Aorta (tissue), 5 donors: ENCODE results near the gene FAF1. TPM values are rescaled to one million over a fixed set of nuclear protein-coding genes. Genes with fewer than 3 reads are reported as not detected.

Experiments
- ATAC-seq: fragments of 200-7000 bp; cut with Tn5 transposase; one replicate; pipeline ENCODE4 v1.9.1; 2022; ENCODE audit warnings: moderate library complexity; ENCODE audit not compliant: low FRiP score
- DNase-seq, 2 donors: peaks; one replicate each; pipeline ENCODE4 v3.0.0-alpha.2; 2020
- H3K27ac ChIP-seq, 2 donors: one replicate each; pipeline ENCODE4 v1.5.1; 2013; ENCODE audit warnings: low read length in 2 of 2, mild to moderate bottlenecking in 2 of 2, moderate library complexity in 2 of 2, control low read depth in 1 of 2, inconsistent platforms in 1 of 2, low read depth in 1 of 2
- H3K27me3 ChIP-seq, 2 donors: one replicate each; pipeline ENCODE4 v1.6.1; 2013; ENCODE audit warnings: control low read depth in 1 of 2, low read length in 1 of 2, mild to moderate bottlenecking in 1 of 2, moderate library complexity in 1 of 2; ENCODE audit not compliant: insufficient read depth in 2 of 2, control insufficient read depth in 1 of 2
- H3K36me3 ChIP-seq, 2 donors: one replicate each; pipeline ENCODE4 v1.6.1; 2013; ENCODE audit warnings: control low read depth in 1 of 2, low read length in 1 of 2, mild to moderate bottlenecking in 1 of 2; ENCODE audit not compliant: insufficient read depth in 2 of 2, control insufficient read depth in 1 of 2
- H3K4me1 ChIP-seq, 2 donors: one replicate each; pipeline ENCODE4 v1.6.1; 2013; ENCODE audit warnings: low read length in 2 of 2, control low read depth in 1 of 2, mild to moderate bottlenecking in 1 of 2, moderate library complexity in 1 of 2; ENCODE audit not compliant: insufficient read depth in 2 of 2, control insufficient read depth in 1 of 2
- H3K4me3 ChIP-seq, 2 donors: one replicate each; pipeline ENCODE4 v1.5.1; 2013; ENCODE audit warnings: low read length in 2 of 2, control low read depth in 1 of 2, mild to moderate bottlenecking in 1 of 2
- H3K9me3 ChIP-seq: one replicate; pipeline ENCODE4 v1.6.1; 2013; ENCODE audit warnings: mild to moderate bottlenecking, low read length; ENCODE audit not compliant: control insufficient read depth
- WGBS, 2 donors: extraction: QIAGEN DNeasy Blood & Tissue Kit; methylation state at CpG; one replicate each; pipeline ENCODE4 v1.1.7; 2013; 5-methylcytosine and 5-hydroxymethylcytosine counted together
- intact Hi-C, 2 donors: fragments of 100-400 bp; cut with DNase I; formaldehyde crosslinking; loops; one replicate each; pipeline versions ENCODE4 v1.14.2 to v1.15.0; 2022
- polyA plus RNA-seq, 2 donors: library from polyadenylated mRNA; stranded (reverse); fragments of 200-250 nt; gene quantifications; one replicate each; pipeline ENCODE4 v1.2.3, GENCODE V29; 2013
- total RNA-seq, 2 donors: library from RNA; stranded (reverse); fragmentation: NEBNext Ultra II Directional; extraction: Animal tissue kit (Norgen Biotek cat#: 25700); gene quantifications; one replicate each; pipeline ENCODE4 v1.2.1, GENCODE V29; 2021
- donor health status: healthy with polysubstance abuse.
- donor health status: Bipolar disorder and iron deficiency.
- donor health status: DM: no; HTN: no; CAD: no.
- donor health status: DM: no; HTN: no; CAD: no.
- donor health status: DM: yes; HTN: yes; CAD: no.

FAF1 gene
- total and polyA plus RNA-seq, 4 donors, result 27.0 to 56.1 (median 43.0) TPM

DNA sequence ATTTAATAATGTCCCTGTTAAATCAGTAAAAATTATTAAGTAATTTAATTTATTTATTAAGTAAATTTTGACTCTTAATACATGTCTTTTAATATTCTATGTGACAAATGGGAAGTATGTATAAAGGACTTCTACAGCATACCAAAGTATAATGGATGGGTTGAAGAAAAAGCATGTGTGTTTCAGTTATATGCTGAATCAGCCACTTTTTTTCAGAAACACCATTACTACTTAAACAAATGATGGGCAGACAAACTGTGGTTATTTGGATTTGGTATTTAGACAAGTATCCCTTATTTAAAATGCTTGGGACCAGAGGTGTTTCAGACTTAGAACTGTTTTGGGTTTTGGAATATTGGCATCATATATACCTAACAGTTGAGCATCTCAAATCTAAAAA, 360.5 kb downstream of the FAF1 start:
- H3K27me3 ChIP-seq, result no peaks in the 10 kb centered on the region
- peaks cover 0 to 2% of the 10 kb centered on the region in 2 donors for H3K36me3 ChIP-seq
- H3K4me1 ChIP-seq, result peaks cover 1 to 4% of the 10 kb centered on the region in 2 donors
- H3K4me3 ChIP-seq, result no peak overlapping the region
- no peak for ATAC-seq
- DNase-seq, result no peak
- H3K27ac ChIP-seq, result no peak overlapping the region
- no peaks in the 10 kb centered on the region for H3K9me3 ChIP-seq
- intact Hi-C loops, result no loop called here

DNA sequence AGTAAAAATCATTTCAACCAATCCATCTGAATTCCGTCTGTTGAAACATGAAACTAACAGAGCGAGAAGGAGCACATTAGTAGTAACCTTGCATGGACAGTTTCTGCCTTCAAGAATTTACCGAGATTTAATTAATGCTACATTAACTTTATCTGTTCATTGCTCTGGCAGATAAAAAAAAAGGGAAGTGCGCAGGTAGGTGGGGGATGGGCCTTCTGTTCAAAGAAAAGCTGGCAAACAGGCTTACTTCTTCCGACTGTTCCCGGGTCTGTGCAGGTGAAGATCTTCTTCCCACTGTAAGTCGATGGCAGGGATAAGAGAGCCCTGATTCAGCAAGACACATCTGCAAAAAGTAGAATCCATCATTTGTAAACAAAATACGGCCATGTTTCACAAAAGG, 364.2 kb downstream of the FAF1 start:
- Histone ChIP-seq H3K9me3 (no peaks in the 10 kb centered on the region), H3K4me1 (no peaks in the 10 kb centered on the region), H3K27ac (no peak overlapping the region), H3K4me3 (no peak overlapping the region), H3K36me3 (peaks cover 0 to 2% of the 10 kb centered on the region in 2 donors), H3K27me3 (no peaks in the 10 kb centered on the region)
- intact Hi-C loops, result no loop called here
- WGBS, 2 donors, result 98% methylated on average over 8 of the region's 8 CpGs
- DNase-seq (no peak), ATAC-seq (no peak)

DNA sequence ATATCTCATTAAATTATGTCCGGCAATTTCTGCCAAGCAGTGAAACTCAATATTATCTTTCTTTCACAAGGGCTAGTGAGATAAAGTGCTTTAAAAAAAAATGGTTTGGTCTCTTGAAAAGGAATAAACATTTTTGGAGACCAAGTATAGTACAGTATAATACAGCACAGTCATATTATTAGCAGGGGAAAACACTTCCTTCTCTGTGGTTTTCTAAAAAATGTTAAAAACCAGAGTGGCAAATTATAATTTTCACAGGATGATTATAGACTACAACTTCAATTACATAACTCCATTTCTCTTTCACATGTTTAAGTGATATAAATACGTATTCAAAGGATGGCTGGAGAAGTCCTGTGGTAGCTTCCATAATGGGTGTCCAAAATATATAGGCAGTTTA, 366.6 kb downstream of the FAF1 start:
- Histone ChIP-seq H3K4me3 (no peak overlapping the region), H3K36me3 (peaks cover 0 to 4% of the 10 kb centered on the region in 2 donors), H3K27me3 (no peaks in the 10 kb centered on the region), H3K4me1 (no peaks in the 10 kb centered on the region), H3K27ac (no peak overlapping the region), H3K9me3 (no peaks in the 10 kb centered on the region)
- WGBS, 2 donors, result 61 to 70% methylated on average over 2 of the region's 2 CpGs
- intact Hi-C loops, result no loop called here
- ATAC-seq (no peak), DNase-seq (no peak)

DNA sequence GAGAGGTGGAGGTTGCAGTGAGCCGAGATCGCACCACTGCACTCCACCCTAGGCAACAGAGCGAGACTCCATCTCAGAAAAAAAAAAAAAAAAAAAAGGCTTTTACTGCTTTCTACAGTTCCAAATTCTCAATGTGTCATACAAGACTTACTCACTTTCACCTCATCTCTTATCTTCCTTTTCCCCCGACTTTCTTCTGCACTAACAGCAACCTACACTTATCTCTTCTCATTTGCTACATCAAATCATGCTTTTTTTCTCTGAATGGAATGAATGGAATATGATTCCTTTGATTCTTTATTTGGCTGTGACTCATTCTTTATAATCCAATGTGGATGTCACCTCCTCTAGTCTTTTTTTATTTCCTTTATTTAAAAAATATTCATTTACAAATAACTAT, 368.5 kb downstream of the FAF1 start:
- intact Hi-C loops, result no loop called here
- H3K9me3 ChIP-seq, result no peaks in the 10 kb centered on the region
- no peak for ATAC-seq
- no peaks in the 10 kb centered on the region for H3K4me1 ChIP-seq
- no peak overlapping the region for H3K4me3 ChIP-seq
- WGBS, 2 donors, result 94% methylated on average over 4 of the region's 4 CpGs
- no peaks in the 10 kb centered on the region for H3K27me3 ChIP-seq
- no peak overlapping the region for H3K27ac ChIP-seq
- H3K36me3 ChIP-seq, result peaks cover 1 to 3% of the 10 kb centered on the region in 2 donors
- no peak for DNase-seq

- 87 to 91% methylated on average over 3 of the region's 3 CpGs for whole genome bisulfite sequencing, 2 donors
- H3K9me3 ChIP-seq, result no peaks in the 10 kb centered on the region
- H3K4me3 ChIP-seq, result no peak overlapping the region
- peaks cover 0 to 4% of the 10 kb centered on the region in 2 donors for H3K36me3 ChIP-seq
- intact Hi-C loops, result no loop called here
- ATAC-seq (no peak), DNase-seq (no peak)
- H3K27ac ChIP-seq, result no peak overlapping the region
- no peaks in the 10 kb centered on the region for H3K4me1 ChIP-seq
- no peaks in the 10 kb centered on the region for H3K27me3 ChIP-seq
Observed at GRCh38 chr1:50582346-50582745, 377.7 kb downstream of the FAF1 start.

DNA sequence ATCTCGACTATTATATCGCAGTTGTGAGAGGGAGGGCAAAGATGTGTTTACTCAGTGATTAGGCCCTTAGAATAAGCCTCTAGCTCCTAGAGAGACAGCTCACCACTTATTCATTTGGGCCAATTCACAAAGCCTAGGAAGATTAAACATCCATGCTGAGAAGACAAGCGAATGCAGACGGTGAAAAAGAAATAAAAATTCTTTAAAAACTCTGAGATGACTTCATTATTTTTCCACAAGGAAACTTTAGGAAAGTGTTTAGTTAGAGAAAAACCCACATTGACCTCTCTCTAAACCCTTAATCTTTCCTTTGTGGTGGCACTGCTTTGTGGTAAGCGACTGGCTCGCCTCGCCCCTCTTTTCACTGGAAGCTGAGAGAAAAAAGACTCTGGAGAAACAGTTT, 390.0 kb downstream of the FAF1 start:
- DNase-seq, result no peak
- no peaks in the 10 kb centered on the region for H3K27me3 ChIP-seq
- ATAC-seq, result no peak
- H3K27ac ChIP-seq, result no peak overlapping the region
- WGBS, 2 donors, result 50 to 54% methylated on average over 7 of the region's 7 CpGs
- no peak overlapping the region for H3K4me3 ChIP-seq
- no peaks in the 10 kb centered on the region for H3K9me3 ChIP-seq
- intact Hi-C loops, result no loop called here
- no peaks in the 10 kb centered on the region for H3K36me3 ChIP-seq
- H3K4me1 ChIP-seq, result no peaks in the 10 kb centered on the region

GRCh38 chr1:50568782-50569181, 391.3 kb downstream of the FAF1 start:
- Histone ChIP-seq H3K4me3 (no peak overlapping the region), H3K27ac (no peak overlapping the region), H3K4me1 (no peaks in the 10 kb centered on the region), H3K9me3 (no peaks in the 10 kb centered on the region), H3K27me3 (no peaks in the 10 kb centered on the region), H3K36me3 (no peaks in the 10 kb centered on the region)
- DNase-seq (no peak), ATAC-seq (no peak)
- 90 to 95% methylated on average over 1 of the region's 1 CpG for WGBS, 2 donors
- intact Hi-C loops, result no loop called here

- no peak overlapping the region for H3K27ac ChIP-seq
- H3K4me1 ChIP-seq, result no peaks in the 10 kb centered on the region
- DNase-seq (no peak), ATAC-seq (no peak)
- WGBS, 2 donors, result 97 to 99% methylated on average over 2 of the region's 2 CpGs
- H3K4me3 ChIP-seq, result no peak overlapping the region
- H3K27me3 ChIP-seq, result no peaks in the 10 kb centered on the region
- H3K36me3 ChIP-seq, result peaks cover 0 to 2% of the 10 kb centered on the region in 2 donors
- intact Hi-C loops, result no loop called here
- H3K9me3 ChIP-seq, result no peaks in the 10 kb centered on the region
Observed at GRCh38 chr1:50566405-50566804, 393.7 kb downstream of the FAF1 start.

GRCh38 chr1:50564417-50564816, 395.6 kb downstream of the FAF1 start:
- intact Hi-C loops, result no loop called here
- H3K4me1 ChIP-seq, result no peaks in the 10 kb centered on the region
- no peak overlapping the region for H3K4me3 ChIP-seq
- H3K36me3 ChIP-seq, result peaks cover 2 to 3% of the 10 kb centered on the region in 2 donors
- 81 to 88% methylated on average over 1 of the region's 1 CpG for WGBS, 2 donors
- no peak overlapping the region for H3K27ac ChIP-seq
- no peak for DNase-seq
- ATAC-seq, result no peak
- no peaks in the 10 kb centered on the region for H3K9me3 ChIP-seq
- H3K27me3 ChIP-seq, result no peaks in the 10 kb centered on the region
